Measurements from ENCODE around the gene TMEM26.

TMEM26 gene

GRCh38 chr10:61357687-61358086 is 95.5 kb downstream of the TMEM26 start:
- H3K27me3 ChIP-seq (ENCODE audit: control insufficient read depth in 5 of 5, insufficient read depth in 4 of 5, low read length in 5 of 5): no peaks in the 10 kb centered on the region
- no peaks in the 10 kb centered on the region for H3K36me3 ChIP-seq (ENCODE audit: control insufficient read depth in 5 of 5, insufficient read depth in 5 of 5, low read length in 5 of 5)
- H3K4me3 ChIP-seq (ENCODE audit: low read depth in 1 of 5, low read length in 5 of 5): no peak overlapping the region
- no peaks in the 10 kb centered on the region for H3K9me3 ChIP-seq (ENCODE audit: control insufficient read depth in 5 of 5, low read length in 5 of 5)
- no peak overlapping the region for H3K9ac ChIP-seq (ENCODE audit: low read length in 5 of 5)
- no peak overlapping the region for H3K27ac ChIP-seq (ENCODE audit: low read depth, low read length)
- no peaks in the 10 kb centered on the region for H3K4me1 ChIP-seq (ENCODE audit: control insufficient read depth in 5 of 5, insufficient read depth in 5 of 5, low read length in 5 of 5)

All from subcutaneous abdominal adipose tissue (tissue), 5 donors.